WTC11 (cell line): ENCODE measurements around the gene ABR. TPM values are rescaled to one million over a fixed set of nuclear protein-coding genes. Genes with fewer than 3 reads are reported as not detected.

ENCODE experiments used
- ATAC-seq: fragments of 200-7000 bp; cut with Tn5 transposase; 2 replicates; pipeline ENCODE4 v1.10.0; 2021; ENCODE audit warnings: mild to moderate bottlenecking, moderate library complexity
- CTCF ChIA-PET: fragments of 300-600 bp; sonication (Branson Sonifier 250); formaldehyde crosslinking; loops from one replicate; lab custom pipeline; 2021; ENCODE audit warnings: antibody characterized with exemption; lab: Charles Lee
- POLR2A ChIA-PET: fragments of 350-600 bp; sonication (Branson Sonifier 250); formaldehyde crosslinking; loops from one replicate; lab custom pipeline; 2021; ENCODE audit warnings: antibody characterized with exemption; lab: Charles Lee
- DNase-seq: peaks from one replicate; pipeline ENCODE4 v3.0.0; 2021; ENCODE audit warnings: low spot score
- H3K27ac Mint-ChIP-seq: 2 replicates; pipeline ENCODE4 v1.8.0; 2021; ENCODE audit warnings: mixed read lengths
- H3K27me3 Mint-ChIP-seq: 2 replicates; pipeline ENCODE4 v1.8.0; 2021; ENCODE audit warnings: low read depth, mild to moderate bottlenecking, moderate library complexity, mixed read lengths
- H3K36me3 Mint-ChIP-seq: 2 replicates; pipeline ENCODE4 v1.8.0; 2021; ENCODE audit warnings: mixed read lengths
- H3K4me1 Mint-ChIP-seq: 2 replicates; pipeline ENCODE4 v1.8.0; 2022; ENCODE audit warnings: mixed read lengths
- H3K4me3 Mint-ChIP-seq: 2 replicates; pipeline ENCODE4 v1.8.0; 2021; ENCODE audit warnings: mild to moderate bottlenecking, moderate library complexity, mixed read lengths
- H3K9me3 Mint-ChIP-seq: 2 replicates; pipeline ENCODE4 v1.8.0; 2021; ENCODE audit warnings: mixed read lengths
- ATF1 ChIP-seq: sonication (generic); formaldehyde crosslinking; IDR thresholded peaks from 2 replicates; pipeline ENCODE4 v1.8.1; 2023; ENCODE audit warnings: mild to moderate bottlenecking, moderate library complexity, missing genetic modification reagents
- ATF6 ChIP-seq: sonication (generic); formaldehyde crosslinking; IDR thresholded peaks from 2 replicates; pipeline ENCODE4 v1.8.1; 2023; ENCODE audit warnings: mild to moderate bottlenecking, missing genetic modification reagents
- CREB1 ChIP-seq: sonication (generic); formaldehyde crosslinking; IDR thresholded peaks from 2 replicates; pipeline ENCODE4 v1.8.0; 2023; ENCODE audit warnings: mild to moderate bottlenecking, missing genetic modification reagents
- E2F5 ChIP-seq: sonication (generic); formaldehyde crosslinking; IDR thresholded peaks from 2 replicates; pipeline ENCODE4 v1.8.1; 2022; ENCODE audit warnings: mild to moderate bottlenecking, moderate library complexity, missing genetic modification reagents
- IRF2 ChIP-seq: sonication (generic); formaldehyde crosslinking; IDR thresholded peaks from 2 replicates; pipeline ENCODE4 v1.8.0; 2022; ENCODE audit warnings: low read depth, missing genetic modification reagents, borderline replicate concordance
- MXD4 ChIP-seq: fragments of 250-450 bp; sonication (Bioruptor Pico); IDR thresholded peaks from 2 replicates; pipeline ENCODE4 v1.8.0; 2021; ENCODE audit warnings: mild to moderate bottlenecking, moderate library complexity, borderline replicate concordance
- NFYB ChIP-seq: sonication (generic); formaldehyde crosslinking; conservative IDR thresholded peaks from 2 replicates; pipeline ENCODE4 v1.8.0; 2022; ENCODE audit warnings: low read depth, missing genetic modification reagents
- OVOL2 ChIP-seq: fragments of 250-450 bp; sonication (Bioruptor Pico); IDR thresholded peaks from 2 replicates; pipeline ENCODE4 v1.9.0; 2021; ENCODE audit warnings: mild to moderate bottlenecking, borderline replicate concordance
- PREB ChIP-seq: sonication (generic); formaldehyde crosslinking; IDR thresholded peaks from 2 replicates; pipeline ENCODE4 v1.8.1; 2022; ENCODE audit warnings: mild to moderate bottlenecking, missing genetic modification reagents, moderate library complexity, borderline replicate concordance
- ZNF281 ChIP-seq: sonication (generic); formaldehyde crosslinking; IDR thresholded peaks from 2 replicates; pipeline ENCODE4 v1.8.0; 2023; ENCODE audit warnings: mild to moderate bottlenecking, missing genetic modification reagents
- ZNF512 ChIP-seq: sonication (generic); formaldehyde crosslinking; IDR thresholded peaks from 2 replicates; pipeline ENCODE4 v1.8.1; 2022; ENCODE audit warnings: missing genetic modification reagents, borderline replicate concordance
- ZSCAN18 ChIP-seq: fragments of 250-450 bp; sonication (Bioruptor Pico); IDR thresholded peaks from 2 replicates; pipeline ENCODE4 v2.1.2; 2022; ENCODE audit warnings: mild to moderate bottlenecking, moderate library complexity
- total RNA-seq: library from RNA; stranded (reverse); gene quantifications from 3 replicates; pipeline ENCODE4 v1.2.3, GENCODE V29; 2021

The ABR gene
- total RNA-seq, 1 experiment from 2014 or later, result 38.0 TPM

GRCh38 chr17:1186214-1186820 lies 6.5 kb upstream of the ABR start (continued):
- TF ChIP-seq E2F5 (CRISPR knock-in tag), result no peak

- POLR2A ChIA-PET, result no interaction called here
- ATAC-seq (no peak), DNase-seq (no peak)
- CTCF ChIA-PET, result interaction anchor here (0.6 to 1.1 kb wide), 2 partner anchors 61 to 198 kb away, joined by 3 read pairs; no protein-coding TSS in a partner anchor
- Mint-ChIP-seq H3K27ac (no peak overlapping the region), H3K4me3 (no peak overlapping the region), H3K9me3 (no peaks in the 10 kb centered on the region), H3K27me3 (peaks cover 44% of the 10 kb centered on the region), H3K36me3 (no peaks in the 10 kb centered on the region), H3K4me1 (peaks cover 29% of the 10 kb centered on the region)
- TF ChIP-seq NFYB (no peak), MXD4 (CRISPR knock-in tag) (no peak), ZNF512 (CRISPR knock-in tag) (no peak), ZSCAN18 (no peak), ATF6 (CRISPR knock-in tag) (no peak), IRF2 (CRISPR knock-in tag) (no peak), PREB (CRISPR knock-in tag) (no peak), CREB1 (CRISPR knock-in tag) (no peak)
These were observed 3.5 kb upstream of the ABR start for GRCh38 chr17:1183171-1183873.

- Mint-ChIP-seq H3K9me3 (no peaks in the 10 kb centered on the region), H3K4me1 (peaks cover 30% of the 10 kb centered on the region), H3K4me3 (no peak overlapping the region), H3K36me3 (no peaks in the 10 kb centered on the region), H3K27me3 (peaks cover 48% of the 10 kb centered on the region), H3K27ac (no peak overlapping the region)
- ChIA-PET CTCF (interaction anchor here (0.6 to 1.1 kb wide), 2 partner anchors 60 to 197 kb away, joined by 3 read pairs; no protein-coding TSS in a partner anchor), POLR2A (interaction anchor here (0.6 kb wide), 1 partner anchor 11 kb away, joined by 3 read pairs; no protein-coding TSS in a partner anchor)
- DNase-seq, result no peak
- TF ChIP-seq ATF1 (CRISPR knock-in tag) (no peak), ZNF281 (CRISPR knock-in tag) (no peak), OVOL2 (CRISPR knock-in tag) (no peak), ATF6 (CRISPR knock-in tag) (no peak)
- no peak for ATAC-seq
These were observed 3.0 kb upstream of the ABR start for GRCh38 chr17:1182811-1183170.
